Measurements from ENCODE around the gene STK38.

DNA sequence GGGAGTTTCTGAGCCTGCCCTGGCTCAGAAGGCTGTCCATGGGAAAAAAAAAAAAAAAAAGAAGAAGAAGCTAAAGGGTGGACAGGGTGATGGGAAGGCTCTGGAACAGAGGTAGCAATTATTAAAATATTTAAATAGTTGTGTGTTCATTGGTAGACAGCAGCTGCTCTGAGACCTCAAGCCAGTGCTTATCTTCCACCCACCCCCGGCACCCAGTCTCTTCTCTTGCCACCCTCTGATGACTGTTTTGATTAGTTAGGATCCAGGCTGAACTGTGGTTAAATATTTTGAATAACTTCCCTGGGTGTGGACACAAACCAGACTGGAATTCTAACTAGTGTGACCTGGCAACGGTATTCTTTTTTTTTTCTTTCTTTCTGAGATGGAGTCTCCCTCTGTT is 30.0 kb upstream of the STK38 start:
- TF ChIP-seq CTCF (IDR thresholded peaks at IDR 0.05; ENCODE audit: low read length) (no peak), EZH2phosphoT487 (IDR thresholded peaks at IDR 0.05; ENCODE audit: low read length) (no peak)
